TTC549 (cell line): Measurements from ENCODE around the gene ABR.
"Not testable (repeated sequence)": the region's sequence is repeated elsewhere in the genome, so short reads cannot be mapped to it uniquely, and the experiment has no call there.

Source experiments
- FAIRE-seq: peaks from 2 replicates; lab custom pipeline; 2012; peaks lifted over from hg19 to GRCh38; lab: Jason Lieb, UNC

The ABR gene

GRCh38 chr17:1147664-1148063, 32.1 kb downstream of the ABR start:
- FAIRE-seq: no peak

GRCh38 chr17:1146561-1147265, 33.1 kb downstream of the ABR start:
- no peak for FAIRE-seq

GRCh38 chr17:1145311-1145986, 34.3 kb downstream of the ABR start:
- FAIRE-seq: no peak

- FAIRE-seq: no peak
These were observed 35.6 kb downstream of the ABR start for GRCh38 chr17:1144162-1144561.

GRCh38 chr17:1143573-1143972, 36.2 kb downstream of the ABR start:
- no peak for FAIRE-seq

- no peak for FAIRE-seq
These were observed 37.2 kb downstream of the ABR start for GRCh38 chr17:1142561-1142971.

- no peak for FAIRE-seq
These were observed 42.3 kb downstream of the ABR start for GRCh38 chr17:1137465-1137894.

GRCh38 chr17:1136748-1137147, 43.0 kb downstream of the ABR start:
- FAIRE-seq: no peak

GRCh38 chr17:1134634-1135324, 45.0 kb downstream of the ABR start:
- FAIRE-seq: no peak

GRCh38 chr17:1130191-1130590, 49.6 kb downstream of the ABR start:
- no peak for FAIRE-seq

- FAIRE-seq: not testable (repeated sequence)
These were observed 51.3 kb downstream of the ABR start for GRCh38 chr17:1128463-1128862.

GRCh38 chr17:1126801-1127550, 52.8 kb downstream of the ABR start:
- no peak for FAIRE-seq

- no peak for FAIRE-seq
These were observed 53.5 kb downstream of the ABR start for GRCh38 chr17:1126250-1126797.

- no peak for FAIRE-seq
These were observed 54.0 kb downstream of the ABR start for GRCh38 chr17:1125788-1126145.

- FAIRE-seq: no peak
These were observed 54.6 kb downstream of the ABR start for GRCh38 chr17:1124896-1125787.

- FAIRE-seq: no peak
These were observed 55.7 kb downstream of the ABR start for GRCh38 chr17:1123921-1124715.

GRCh38 chr17:1123393-1123831, 56.4 kb downstream of the ABR start:
- no peak for FAIRE-seq

- no peak for FAIRE-seq
These were observed 57.0 kb downstream of the ABR start for GRCh38 chr17:1122533-1123392.

GRCh38 chr17:1121442-1121817, 58.4 kb downstream of the ABR start:
- not testable (repeated sequence) for FAIRE-seq
